GM21723 (cell line): ENCODE results near the gene AHCTF1.

Source experiments
- ATAC-seq: cut with Tn5 transposase; IDR thresholded peaks from one replicate; pipeline ENCODE4 v1.9.1; 2021; ENCODE audit warnings: mild to moderate bottlenecking, moderate library complexity; ENCODE audit not compliant: unreplicated experiment

The AHCTF1 gene

DNA sequence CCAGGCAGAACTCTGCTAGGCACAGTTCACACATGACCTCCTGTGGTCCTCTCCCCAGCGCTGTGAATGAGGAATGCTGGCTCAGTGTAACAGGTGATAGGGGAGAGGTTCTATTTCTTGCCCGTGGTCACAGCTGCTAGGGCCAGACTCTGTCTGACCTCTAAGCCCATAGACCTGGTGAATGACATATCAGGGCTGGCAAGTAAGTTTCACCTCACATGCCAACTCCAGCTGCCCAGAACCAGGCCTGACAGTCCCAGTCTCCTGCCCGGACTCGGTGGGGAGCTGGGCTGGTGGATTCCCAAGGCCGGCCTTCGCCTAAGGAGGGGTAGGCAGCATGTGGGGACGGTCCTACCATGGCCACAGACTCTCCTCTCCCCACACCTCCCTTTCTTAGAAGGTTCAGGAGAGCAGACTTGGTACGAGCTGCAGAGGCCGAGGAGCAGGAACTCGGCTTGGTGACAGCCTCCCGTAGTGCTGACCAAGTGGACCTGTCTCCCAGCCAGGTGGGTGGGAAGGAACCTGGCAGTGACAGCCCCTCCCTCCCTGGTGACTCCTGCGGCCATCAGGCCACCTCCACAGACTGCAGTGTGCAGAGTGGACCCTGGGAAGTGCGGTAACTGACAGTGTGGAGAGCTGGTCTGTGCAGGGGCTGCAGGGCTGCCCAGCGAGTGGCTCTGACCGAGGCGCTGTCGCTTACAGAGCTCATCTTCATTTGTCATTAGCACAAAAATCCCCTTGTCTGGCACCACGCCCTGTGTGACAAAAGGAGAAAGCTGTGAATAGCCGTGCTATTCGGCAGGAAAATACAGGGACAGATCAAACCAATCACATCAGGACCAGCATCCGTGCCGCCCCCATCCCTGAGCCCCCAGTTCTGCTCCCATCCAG, 132.9 kb downstream of the AHCTF1 start:
- no peak for ATAC-seq

DNA sequence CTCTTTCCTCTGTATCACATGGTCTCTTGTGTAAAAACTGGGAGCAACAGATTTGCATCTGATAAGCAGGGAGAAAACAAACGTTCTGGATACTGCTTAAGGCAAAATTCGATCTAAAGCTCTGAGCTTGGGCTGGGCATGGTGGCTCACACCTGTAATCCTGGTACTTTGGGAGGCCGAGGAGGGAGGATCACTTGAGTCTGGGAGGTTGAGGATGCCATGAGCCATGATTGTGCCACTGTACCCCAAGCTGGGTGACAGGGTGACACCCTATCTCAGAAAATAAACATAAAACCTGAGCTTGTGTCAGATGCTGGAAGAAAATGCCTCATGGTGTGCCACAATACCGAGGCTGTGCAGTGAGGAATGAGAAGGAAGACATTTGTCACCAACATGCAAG, 133.6 kb downstream of the AHCTF1 start:
- no peak for ATAC-seq

DNA sequence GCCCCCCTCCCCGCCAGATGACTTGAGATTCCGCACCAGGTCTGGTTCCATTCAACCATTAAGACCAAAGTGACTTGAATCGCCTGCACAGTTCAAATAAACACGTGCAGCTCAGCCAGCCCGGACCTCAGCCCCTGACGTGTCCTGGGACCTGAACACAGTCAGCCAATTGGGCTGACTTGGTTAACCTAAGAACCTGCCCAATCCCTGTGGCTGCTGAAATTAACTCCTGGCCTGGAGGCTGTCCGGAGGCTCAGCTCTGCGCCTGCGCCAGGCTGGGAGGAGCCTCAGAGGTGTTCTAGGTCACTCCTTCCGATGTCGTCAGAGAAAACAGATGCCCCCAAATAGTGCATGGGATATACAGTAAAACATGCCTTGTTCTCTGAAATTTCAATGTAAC, 134.2 kb downstream of the AHCTF1 start:
- no peak for ATAC-seq

DNA sequence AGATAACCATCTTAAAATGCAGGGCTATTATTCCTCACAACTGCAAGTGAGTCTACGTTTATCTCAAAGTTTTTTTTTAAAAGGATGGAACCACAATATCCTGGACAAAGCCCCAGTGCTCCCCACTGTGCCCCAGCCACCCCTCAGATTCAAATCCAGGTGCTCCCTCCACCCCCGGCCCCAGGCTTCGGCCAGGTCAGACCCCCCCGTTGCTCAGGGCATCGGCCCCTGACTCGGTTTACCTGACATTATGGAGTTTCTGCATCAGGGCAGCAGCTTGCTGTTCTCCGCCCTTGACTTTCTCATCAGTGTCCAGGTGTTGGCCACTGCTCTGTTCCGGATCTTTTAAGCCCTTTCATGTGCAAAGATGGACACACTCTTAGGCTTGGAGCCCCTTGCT, 134.6 kb downstream of the AHCTF1 start:
- no peak for ATAC-seq

DNA sequence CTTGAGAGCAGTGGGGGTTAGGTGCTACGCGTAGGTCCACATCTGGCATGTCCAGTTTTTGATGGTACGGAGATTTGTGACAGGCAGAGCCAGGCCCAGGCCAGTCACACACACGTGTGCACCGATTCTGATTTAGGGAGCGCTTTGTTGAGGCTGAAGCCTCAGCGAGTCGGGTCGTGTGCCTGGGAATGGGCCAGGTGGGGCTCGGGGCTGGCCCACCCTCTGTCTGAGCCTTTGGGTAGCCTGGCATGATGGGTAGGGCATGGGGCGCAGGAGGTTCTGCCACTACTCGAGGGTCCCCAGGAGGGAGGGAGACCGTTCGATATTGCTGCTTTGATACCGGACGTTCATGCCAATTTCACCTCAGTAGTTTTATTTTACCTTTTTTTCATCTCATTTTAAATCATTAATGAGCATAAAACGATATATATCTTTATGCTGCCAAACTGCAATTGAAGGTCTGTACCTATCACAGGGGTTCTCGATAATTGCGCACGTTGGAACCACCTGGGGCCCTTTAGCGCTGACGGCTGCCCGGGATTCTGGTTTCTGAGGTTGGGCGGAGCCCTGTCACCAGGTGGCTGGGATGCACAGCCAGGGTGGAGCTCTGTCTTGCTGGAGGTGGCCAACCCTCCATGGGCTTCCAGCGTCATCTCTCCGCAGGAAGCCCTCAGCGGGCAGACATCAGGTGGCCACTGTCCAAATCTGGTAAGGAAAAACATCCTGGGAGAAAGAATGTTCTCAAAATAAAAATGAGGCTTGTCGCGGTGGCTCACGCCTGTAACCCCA, 135.6 kb downstream of the AHCTF1 start:
- ATAC-seq, result no peak

DNA sequence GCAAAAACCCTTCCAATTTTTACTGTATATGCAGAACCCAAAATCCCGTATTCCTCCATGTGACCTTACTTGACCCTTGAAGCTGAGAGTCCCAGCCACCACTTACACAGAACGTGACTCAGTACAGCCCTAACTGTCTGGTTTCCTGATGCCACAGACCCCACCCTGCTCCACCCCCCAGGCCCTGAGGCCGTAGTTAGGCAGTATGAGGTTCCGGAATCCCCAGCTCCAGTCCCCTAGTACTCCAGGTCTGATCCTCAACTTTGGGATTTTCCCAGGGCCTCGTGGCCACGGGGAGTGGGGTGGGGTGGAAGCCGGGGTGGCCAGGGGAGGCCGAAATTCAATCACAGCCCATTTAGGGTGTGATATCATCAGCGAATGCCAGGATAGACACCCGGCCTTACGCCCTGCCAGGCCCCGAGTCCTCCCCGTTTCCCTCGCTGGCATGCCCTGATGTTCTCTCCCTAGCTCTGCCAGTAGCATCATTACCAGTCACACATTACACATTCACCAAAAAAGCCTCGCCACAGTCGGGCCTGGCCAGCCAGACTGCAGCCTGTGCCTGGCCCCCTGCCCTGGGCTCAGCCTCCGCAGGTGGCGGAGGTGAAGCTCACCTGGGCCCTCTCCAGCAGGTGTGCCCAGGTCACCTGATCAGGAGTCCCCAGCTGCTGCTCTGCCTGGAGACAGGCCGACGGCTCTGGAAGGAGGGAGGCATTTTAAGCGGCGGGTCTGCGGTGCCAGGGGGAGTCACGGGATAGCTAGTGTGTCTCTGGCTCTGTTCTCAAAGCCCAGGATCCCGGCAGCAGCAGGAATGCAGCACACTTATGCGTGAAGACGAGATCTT, 136.7 kb downstream of the AHCTF1 start:
- ATAC-seq, result no peak

DNA sequence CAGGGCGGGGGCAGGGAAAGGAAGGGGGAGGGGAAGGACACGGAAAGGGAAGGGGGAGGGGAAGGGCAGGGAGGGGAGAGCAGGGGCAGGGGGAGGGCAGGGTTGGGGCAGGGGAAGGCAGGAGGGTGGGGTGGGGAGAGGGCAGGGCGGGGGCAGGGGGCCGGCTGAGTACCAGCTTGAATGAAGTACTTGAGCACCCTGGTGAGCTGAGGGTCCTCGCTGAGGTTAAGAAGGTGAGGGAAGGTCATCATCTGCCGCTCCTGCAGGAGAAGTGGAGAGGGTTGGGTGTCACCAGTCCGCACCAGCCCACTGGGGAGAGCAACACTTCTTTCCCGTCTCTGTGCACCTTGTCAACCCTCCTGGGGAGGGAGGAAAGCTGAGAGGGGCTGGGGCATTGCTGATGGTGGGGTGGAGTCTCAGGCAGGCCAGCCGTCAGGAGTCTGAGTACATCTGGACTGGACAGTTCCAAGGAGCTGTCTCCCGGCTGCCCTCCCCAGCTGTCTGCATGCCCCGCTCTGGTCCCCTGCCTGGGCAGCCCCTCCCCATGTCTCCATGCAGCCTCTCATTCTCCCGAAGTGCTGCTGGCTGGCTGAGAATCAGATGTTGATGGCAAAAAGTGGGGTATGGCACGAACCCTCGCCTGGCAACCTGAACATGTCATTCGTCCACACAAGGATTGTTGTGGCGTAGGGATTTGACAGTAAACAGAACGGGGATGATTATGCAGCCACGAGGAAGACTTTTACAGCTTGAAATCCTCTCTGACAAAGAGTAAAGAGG, 137.5 kb downstream of the AHCTF1 start:
- no peak for ATAC-seq

DNA sequence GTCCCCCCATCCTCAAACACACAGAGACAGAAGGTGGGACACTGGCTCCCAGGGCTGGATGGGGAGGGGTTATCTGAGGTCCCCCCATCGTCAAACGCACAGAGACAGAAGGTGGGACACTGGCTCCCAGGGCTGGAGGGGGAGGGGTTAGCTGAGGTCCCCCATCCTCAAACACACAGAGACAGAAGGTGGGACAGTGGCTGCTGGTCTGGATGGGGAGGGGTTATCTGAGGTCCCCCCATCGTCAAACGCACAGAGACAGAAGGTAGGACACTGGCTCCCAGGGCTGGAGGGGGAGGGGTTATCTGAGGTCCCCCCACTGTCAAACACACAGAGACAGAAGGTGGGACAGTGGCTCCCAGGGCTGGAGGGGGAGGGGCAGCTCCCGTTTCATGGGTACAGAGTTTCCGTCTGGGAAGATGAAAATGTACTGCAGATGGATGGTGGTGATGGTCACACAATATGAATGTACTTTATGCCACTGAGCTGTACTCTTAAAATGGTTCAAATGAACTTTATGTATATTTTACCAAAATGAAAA, 138.3 kb downstream of the AHCTF1 start:
- ATAC-seq, result no peak

DNA sequence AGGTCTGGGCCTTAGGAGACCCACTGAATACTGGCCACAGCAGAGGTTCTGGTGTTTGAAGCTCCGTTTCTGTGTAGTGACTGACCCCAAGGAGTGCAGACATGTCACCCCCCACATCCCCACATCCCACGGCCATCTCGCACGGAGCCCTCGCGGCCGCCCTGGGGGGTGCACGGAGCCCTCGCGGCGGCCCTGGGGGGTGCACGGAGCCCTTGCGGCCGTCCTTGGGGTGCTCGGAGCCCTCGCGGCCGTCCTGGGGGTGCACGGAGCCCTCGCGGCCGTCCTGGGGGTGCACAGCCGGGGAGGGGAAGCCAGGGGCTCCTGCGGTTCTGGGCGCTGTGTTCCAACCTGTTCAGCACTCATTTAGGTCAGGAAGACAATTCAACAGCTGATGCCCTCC, 139.1 kb downstream of the AHCTF1 start:
- ATAC-seq, result no peak

DNA sequence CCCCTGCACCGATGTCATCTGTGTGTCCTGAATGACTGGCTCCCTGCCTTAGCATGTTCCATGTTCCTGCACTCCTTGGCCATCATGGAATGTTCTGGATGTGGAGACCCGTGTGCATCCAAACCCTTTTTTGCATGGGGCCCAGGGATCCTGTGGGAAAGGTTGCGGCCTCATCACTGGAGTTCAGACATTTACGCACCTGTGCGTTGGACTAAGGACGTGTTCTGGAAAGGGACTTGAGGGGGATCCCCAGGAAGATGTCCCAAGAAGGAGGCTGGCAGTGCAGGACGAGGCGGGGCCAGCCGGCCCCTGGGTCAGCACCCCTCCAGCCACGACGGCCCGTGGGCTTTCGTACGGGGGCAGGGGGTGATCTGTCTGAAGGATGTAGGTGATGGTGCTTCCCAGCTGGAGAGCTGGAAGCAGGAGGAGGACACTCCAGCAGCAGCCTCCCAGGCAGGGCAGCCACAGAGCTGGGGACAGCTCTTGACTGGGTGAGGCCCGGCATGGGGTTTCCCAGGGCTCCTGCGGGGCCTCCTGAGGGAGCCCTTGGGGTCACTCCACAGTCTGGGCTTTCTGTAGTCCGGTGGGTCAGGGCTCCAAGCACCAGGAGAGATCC, 140.3 kb downstream of the AHCTF1 start:
- ATAC-seq, result no peak

DNA sequence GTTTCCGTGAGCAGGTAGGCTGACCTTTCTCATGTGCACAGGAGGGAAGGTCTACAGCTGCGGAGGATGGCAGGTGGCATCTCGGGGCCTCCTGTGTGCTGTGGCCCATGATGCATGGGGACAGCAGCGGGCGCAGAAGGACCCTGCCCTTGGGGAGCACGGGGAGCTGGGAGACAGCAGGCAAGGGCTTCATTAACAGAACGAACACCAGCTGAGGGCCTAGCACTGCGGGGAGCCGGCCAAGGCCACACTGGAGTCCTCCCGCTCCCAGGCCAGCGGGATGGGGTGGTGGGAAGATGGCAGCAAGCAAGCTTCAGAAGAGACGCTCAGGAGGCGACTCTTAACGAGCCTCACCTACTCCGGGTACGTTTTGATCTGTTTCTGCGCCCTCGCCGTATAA, 140.9 kb downstream of the AHCTF1 start:
- no peak for ATAC-seq

DNA sequence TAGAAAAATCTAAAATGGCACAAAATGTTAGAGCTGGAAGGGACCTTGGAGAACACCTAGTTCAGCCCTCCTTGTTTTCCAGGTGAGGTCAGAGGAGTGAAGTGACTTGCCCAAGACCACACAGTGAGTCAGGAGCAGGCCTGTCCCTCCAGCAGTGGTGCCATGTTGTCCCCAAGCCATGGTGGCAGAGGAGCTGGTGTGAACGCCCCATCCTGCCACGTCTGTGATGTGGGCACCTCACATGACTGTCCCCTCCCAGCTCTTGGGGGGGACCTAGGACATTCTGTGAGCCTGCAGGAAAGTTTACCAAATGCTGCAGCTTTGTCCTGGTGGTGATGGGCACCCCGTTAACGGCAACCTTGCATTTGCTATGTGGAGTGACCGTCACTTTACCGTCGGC, 141.4 kb downstream of the AHCTF1 start:
- no peak for ATAC-seq

DNA sequence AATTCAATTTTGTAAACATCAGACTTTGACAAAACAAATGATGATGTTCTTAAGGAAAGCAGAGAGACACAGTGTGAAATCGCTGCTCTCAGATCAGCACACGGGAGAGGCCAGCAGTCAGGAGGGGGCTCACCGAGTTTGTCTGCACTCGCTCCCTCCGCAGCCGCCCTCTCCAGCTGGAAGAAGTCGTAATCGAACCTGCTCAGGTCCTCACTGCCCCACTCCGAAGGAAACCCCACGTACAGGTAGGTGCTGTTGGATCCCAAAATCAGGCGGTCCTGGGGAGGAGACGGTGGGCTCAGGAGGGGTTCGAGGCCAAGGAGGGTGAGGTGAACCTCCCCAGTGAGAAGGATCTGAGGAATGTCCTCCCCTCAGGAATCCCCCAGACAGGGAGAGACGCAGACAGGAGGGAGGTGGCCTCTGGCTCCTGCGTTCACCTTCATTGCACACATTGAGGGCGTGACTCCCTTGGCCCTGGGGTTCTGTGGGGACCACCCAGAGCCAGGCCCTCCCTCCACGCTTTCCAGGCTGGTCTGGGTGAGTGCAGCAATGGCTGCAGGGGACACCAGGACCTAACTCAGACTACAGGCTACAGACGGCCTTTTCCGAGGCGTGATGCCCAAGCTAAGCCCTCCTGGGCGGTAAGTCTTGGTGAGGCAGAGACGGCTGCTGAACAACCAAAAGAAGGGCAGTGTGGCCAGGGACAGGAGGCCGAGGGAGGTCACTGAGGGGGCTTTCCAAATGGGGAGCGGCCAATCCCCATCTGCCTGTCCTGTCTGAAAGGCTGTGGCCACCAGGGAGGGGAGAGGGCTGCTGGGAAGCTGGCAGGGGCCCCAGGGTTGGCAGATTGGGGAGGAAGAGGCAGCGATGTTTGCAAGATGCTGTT, 142.1 kb downstream of the AHCTF1 start:
- no peak for ATAC-seq
